Mammary epithelial cell (primary cell): ENCODE measurements around the gene FLAD1.

ENCODE experiments used
- CTCF ChIP-seq, 2 donors: IDR thresholded peaks in 1 of 2; conservative IDR thresholded peaks in 1 of 2; 2 replicates each; pipeline ENCODE4 v1.5.1; 2011 to 2012; ENCODE audit warnings: inconsistent platforms in 2 of 2, low read length in 2 of 2, mild to moderate bottlenecking in 2 of 2, control low read depth in 1 of 2, low read depth in 1 of 2; ENCODE audit not compliant: insufficient read depth in 1 of 2; ENCODE audit errors: extremely low read depth in 1 of 2
- EZH2 ChIP-seq: IDR thresholded peaks from 2 replicates; pipeline ENCODE4 v1.6.1; 2012; ENCODE audit warnings: low read length, inconsistent platforms, borderline replicate concordance

DNA sequence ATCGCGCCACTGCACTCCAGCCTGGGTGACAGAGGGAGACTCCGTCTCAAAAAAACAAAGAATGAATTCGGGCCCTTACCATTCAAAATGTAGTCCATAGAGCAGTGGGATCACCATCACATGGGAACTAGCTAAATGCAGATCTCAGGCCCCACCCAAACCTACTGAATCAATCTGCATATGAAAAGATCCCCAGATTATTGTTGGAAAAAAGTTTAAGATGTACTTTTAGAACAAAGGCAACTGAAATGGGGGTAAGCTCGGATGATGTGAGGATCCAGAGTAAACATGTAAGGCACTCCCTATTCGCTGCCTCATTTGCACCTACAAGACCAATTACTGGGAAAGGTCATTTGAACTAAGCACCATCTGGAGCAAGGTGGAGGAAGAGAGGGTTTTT is 803 bp upstream of the FLAD1 start:
- no peak for TF ChIP-seq CTCF (conservative IDR thresholded peaks at IDR 0.05 in 1 of 2, IDR thresholded peaks at IDR 0.05 in 1 of 2; ENCODE audit: extremely low read depth in 1 of 2, insufficient read depth in 1 of 2, low read depth in 1 of 2, low read length in 2 of 2)
- no peak for TF ChIP-seq EZH2
